ENCODE results near the gene CCM2.

DNA sequence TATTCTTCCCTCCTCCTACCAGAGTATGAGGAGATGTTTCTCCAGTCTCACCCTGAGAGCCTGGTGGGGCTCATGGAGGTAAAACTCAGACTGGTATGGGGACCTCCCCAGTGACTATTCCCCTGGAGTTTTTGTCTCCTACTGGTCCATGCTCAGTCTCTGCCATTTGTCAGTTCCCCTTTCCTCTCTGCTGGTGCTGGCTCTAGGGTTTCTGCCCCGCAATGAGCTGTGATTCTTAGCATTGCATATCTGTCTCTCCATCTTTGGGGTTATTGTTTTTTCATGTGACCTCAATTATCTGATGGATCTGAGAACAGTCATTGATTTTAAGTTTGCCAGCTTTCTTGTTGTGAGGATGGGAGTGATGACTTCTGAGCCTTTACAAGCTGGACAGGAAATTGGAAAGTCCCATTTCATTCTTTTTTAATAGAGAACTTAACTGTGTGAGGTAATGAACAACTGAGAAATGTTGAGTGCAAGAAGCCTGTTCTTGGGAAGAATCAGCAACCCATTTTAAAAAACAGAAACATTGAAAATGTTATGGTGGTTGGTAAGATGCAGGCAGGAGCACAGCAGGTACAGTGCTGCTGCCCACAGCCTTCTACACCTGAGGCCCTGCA, 61.9 kb downstream of the CCM2 start:
- TF ChIP-seq, protein P1, sequence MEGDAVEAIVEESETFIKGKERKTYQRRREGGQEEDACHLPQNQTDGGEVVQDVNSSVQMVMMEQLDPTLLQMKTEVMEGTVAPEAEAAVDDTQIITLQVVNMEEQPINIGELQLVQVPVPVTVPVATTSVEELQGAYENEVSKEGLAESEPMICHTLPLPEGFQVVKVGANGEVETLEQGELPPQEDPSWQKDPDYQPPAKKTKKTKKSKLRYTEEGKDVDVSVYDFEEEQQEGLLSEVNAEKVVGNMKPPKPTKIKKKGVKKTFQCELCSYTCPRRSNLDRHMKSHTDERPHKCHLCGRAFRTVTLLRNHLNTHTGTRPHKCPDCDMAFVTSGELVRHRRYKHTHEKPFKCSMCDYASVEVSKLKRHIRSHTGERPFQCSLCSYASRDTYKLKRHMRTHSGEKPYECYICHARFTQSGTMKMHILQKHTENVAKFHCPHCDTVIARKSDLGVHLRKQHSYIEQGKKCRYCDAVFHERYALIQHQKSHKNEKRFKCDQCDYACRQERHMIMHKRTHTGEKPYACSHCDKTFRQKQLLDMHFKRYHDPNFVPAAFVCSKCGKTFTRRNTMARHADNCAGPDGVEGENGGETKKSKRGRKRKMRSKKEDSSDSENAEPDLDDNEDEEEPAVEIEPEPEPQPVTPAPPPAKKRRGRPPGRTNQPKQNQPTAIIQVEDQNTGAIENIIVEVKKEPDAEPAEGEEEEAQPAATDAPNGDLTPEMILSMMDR (IDR thresholded peaks at IDR 0.05): no peak
- TF ChIP-seq POLR2A (IDR thresholded peaks at IDR 0.05): no peak
- TF ChIP-seq POLR2AphosphoS5 (IDR thresholded peaks at IDR 0.05): no peak
